ENCODE data around the gene COL28A1.
"Not testable (repeated sequence)": the region's sequence is repeated elsewhere in the genome, so short reads cannot be mapped to it uniquely, and the experiment has no call there.

Gene COL28A1

DNA sequence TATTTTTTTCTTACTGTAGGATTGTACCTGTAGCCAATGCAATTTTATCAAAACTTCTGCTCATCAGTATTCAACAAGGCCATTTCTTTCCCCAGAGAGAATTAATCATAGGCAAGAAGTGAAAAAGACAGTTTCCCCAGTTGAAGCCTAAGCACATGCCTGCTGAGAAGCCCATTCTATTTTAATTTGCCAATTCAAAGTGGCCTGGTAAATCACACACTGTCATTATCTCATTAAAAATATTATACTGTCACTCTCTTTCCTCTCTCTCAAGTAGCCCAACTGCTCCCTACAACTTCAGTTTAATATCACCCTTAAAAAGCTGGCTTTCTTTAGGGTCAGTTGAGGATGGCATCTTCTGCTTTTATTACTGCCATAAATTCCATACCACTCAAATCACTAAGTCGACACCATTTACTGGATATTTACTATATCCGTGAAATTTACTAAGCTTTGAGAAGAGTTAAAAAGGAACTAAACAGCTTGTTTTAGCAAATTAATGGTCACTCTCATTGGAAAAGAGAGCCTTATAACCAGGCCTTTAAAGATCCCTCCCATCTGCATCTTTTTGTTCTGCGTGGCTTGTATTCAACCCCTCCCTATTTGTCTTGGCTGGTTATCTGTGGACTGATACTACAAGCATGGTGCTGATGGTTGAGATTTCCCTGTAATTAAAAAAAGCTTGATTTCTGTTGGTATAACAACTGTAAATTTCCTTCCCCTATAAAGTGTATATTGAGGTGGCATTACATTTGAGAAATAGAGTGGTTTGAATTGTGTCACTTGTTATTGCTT lies 30.6 kb downstream of the COL28A1 start:
- peaks cover 4% of the 10 kb centered on the region for H3K4me1 ChIP-seq (ENCODE audit: insufficient read depth, low read length)
- no peaks in the 10 kb centered on the region for H3K27me3 ChIP-seq (ENCODE audit: insufficient read depth, low read length)
- no peak overlapping the region for H2AFZ ChIP-seq (ENCODE audit: low read depth, low read length)
- H3K36me3 ChIP-seq (ENCODE audit: insufficient read depth, low read length): no peaks in the 10 kb centered on the region
- H3K9me3 ChIP-seq (ENCODE audit: low read length): peaks cover 1% of the 10 kb centered on the region
- H3K4me3 ChIP-seq (ENCODE audit: low read length): no peak overlapping the region

DNA sequence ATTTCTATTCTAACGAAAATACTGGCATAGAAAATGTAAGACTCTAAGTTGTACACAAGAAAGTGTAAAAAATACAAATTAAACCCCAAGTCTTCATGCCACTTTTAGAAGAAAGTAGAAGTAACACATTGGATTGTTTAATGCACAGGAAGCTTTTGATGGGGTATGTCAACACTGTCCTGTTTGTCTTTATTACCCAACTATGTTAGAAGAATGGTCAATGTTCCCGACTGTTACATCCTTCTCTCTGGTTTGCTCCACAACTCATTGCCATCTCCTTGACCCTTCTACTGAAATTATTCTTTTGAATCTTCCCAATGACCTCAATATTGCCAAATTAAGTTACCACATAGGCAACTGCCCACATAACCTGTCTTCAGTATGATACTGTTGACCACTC lies 35.8 kb downstream of the COL28A1 start:
- Histone ChIP-seq H3K9me3 (ENCODE audit: low read length) (peaks cover 1% of the 10 kb centered on the region), H3K4me1 (ENCODE audit: insufficient read depth, low read length) (peaks cover 2% of the 10 kb centered on the region), H3K36me3 (ENCODE audit: insufficient read depth, low read length) (no peaks in the 10 kb centered on the region), H3K27me3 (ENCODE audit: insufficient read depth, low read length) (no peaks in the 10 kb centered on the region), H2AFZ (ENCODE audit: low read depth, low read length) (no peak overlapping the region), H3K4me3 (ENCODE audit: low read length) (no peak overlapping the region)

DNA sequence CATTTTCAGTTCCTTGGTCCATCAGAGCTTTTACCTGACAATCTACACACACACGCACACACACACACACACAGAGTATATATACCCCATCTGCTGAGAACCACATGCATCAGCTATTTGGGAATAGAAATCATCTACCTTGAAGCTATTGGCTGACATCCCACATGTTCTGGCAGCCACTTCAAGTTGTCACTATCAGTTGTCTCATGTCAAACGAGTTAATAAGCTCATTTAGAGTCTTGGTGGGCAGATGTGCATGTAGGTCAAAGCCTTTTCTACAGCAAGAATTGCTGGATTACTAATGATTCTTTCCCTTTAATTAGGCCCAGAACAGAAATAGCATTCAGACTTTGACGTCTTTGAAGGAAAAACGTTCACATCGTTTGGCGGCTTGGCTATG lies 36.8 kb downstream of the COL28A1 start:
- Histone ChIP-seq H3K4me3 (ENCODE audit: low read length) (no peak overlapping the region), H2AFZ (ENCODE audit: low read depth, low read length) (no peak overlapping the region), H3K9me3 (ENCODE audit: low read length) (peaks cover 1% of the 10 kb centered on the region)

DNA sequence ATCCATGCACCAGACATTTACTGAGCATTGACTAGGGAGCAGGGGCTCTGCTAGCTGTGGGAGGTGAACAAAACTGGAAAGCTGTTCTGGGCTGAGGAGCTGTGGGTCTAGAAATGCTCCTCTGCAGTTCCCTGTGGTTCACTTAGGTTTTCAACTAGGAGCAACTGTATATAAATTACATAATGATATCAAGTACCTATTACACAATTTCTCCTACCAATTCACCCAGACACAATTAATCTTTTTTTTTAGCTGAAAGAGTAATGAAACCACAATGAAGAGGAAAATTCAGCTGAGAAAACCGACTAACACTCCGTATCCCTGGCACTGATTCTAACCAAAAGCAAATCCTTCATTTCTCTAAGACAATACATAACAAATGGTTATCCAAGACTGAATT lies 39.4 kb downstream of the COL28A1 start:
- H3K4me3 ChIP-seq (ENCODE audit: low read length): no peak overlapping the region
- peaks cover 1% of the 10 kb centered on the region for H3K4me1 ChIP-seq (ENCODE audit: insufficient read depth, low read length)
- no peaks in the 10 kb centered on the region for H3K27me3 ChIP-seq (ENCODE audit: insufficient read depth, low read length)
- no peak overlapping the region for H2AFZ ChIP-seq (ENCODE audit: low read depth, low read length)
- peaks cover under 1% of the 10 kb centered on the region for H3K9me3 ChIP-seq (ENCODE audit: low read length)
- no peaks in the 10 kb centered on the region for H3K36me3 ChIP-seq (ENCODE audit: insufficient read depth, low read length)

More for the DNA sequence above, 36.8 kb downstream of the COL28A1 start:
- H3K36me3 ChIP-seq (ENCODE audit: insufficient read depth, low read length): no peaks in the 10 kb centered on the region
- no peaks in the 10 kb centered on the region for H3K27me3 ChIP-seq (ENCODE audit: insufficient read depth, low read length)
- H3K4me1 ChIP-seq (ENCODE audit: insufficient read depth, low read length): peaks cover 2% of the 10 kb centered on the region

DNA sequence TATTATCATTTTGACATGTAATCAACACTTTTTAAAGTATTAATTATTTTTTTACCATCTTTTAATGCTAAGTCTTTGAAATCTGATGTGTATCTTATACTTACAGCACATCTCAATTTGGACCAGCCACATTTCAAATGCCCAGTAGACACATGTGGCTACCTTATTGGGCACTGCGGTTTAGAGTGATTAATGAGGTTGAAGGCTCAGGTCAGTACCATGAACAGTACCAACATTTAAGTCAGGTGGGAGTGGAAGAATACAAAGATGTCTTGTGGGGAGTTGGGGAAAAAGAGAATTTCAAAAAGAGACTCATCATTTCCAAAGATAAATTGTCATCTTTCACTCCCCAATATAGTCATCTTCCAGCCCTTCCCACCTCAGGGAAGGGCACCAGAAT lies 40.5 kb downstream of the COL28A1 start:
- Histone ChIP-seq H3K4me3 (ENCODE audit: low read length) (no peak overlapping the region), H3K36me3 (ENCODE audit: insufficient read depth, low read length) (no peaks in the 10 kb centered on the region), H3K27me3 (ENCODE audit: insufficient read depth, low read length) (no peaks in the 10 kb centered on the region), H2AFZ (ENCODE audit: low read depth, low read length) (no peak overlapping the region), H3K4me1 (ENCODE audit: insufficient read depth, low read length) (peaks cover 5% of the 10 kb centered on the region), H3K9me3 (ENCODE audit: low read length) (no peaks in the 10 kb centered on the region)

DNA sequence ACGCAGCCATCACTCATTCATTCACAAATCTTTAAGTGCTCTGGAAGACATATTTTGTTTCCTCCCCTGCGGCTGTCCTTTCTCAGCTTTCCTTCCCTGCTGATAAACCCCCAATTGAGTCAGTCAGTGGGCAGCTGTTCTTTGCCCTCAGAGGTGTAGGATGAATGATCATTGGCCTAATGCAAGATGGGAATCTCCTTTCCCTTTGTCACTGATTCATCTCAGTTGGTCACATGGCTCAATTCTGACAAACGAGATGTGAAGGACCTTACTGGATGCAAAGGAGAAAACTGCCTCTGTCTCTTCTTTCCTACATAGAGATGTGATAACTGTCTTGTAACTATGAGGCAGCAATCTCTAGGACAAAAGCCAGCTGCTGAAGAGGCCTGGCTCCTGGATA lies 44.6 kb downstream of the COL28A1 start:
- no peak overlapping the region for H3K4me3 ChIP-seq (ENCODE audit: low read length)
- peaks cover 14% of the 10 kb centered on the region for H3K4me1 ChIP-seq (ENCODE audit: insufficient read depth, low read length)
- H3K36me3 ChIP-seq (ENCODE audit: insufficient read depth, low read length): no peaks in the 10 kb centered on the region
- H3K27me3 ChIP-seq (ENCODE audit: insufficient read depth, low read length): no peaks in the 10 kb centered on the region
- no peaks in the 10 kb centered on the region for H3K9me3 ChIP-seq (ENCODE audit: low read length)
- H2AFZ ChIP-seq (ENCODE audit: low read depth, low read length): no peak overlapping the region

DNA sequence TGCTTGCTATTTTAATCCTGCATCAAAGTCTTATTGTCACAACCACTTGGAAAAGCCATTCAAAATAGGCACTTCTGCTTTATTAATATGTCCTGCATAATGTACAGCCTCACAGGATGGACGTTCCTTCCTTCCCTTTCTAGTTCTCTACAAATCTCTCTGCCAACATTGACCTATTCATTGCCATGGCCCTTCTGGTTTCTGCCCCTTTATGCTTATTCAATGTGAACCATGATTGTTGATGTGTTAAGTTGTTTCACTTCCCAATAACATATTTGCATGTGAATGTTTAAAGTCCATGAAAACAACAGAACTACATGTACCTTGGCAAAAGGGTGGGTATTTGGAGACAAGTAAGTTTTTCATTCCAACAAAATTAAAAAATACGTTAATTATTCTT lies 45.7 kb downstream of the COL28A1 start:
- Histone ChIP-seq H3K27me3 (ENCODE audit: insufficient read depth, low read length) (no peaks in the 10 kb centered on the region), H2AFZ (ENCODE audit: low read depth, low read length) (no peak overlapping the region), H3K36me3 (ENCODE audit: insufficient read depth, low read length) (no peaks in the 10 kb centered on the region), H3K4me3 (ENCODE audit: low read length) (no peak overlapping the region), H3K4me1 (ENCODE audit: insufficient read depth, low read length) (peaks cover 14% of the 10 kb centered on the region), H3K9me3 (ENCODE audit: low read length) (no peaks in the 10 kb centered on the region)

DNA sequence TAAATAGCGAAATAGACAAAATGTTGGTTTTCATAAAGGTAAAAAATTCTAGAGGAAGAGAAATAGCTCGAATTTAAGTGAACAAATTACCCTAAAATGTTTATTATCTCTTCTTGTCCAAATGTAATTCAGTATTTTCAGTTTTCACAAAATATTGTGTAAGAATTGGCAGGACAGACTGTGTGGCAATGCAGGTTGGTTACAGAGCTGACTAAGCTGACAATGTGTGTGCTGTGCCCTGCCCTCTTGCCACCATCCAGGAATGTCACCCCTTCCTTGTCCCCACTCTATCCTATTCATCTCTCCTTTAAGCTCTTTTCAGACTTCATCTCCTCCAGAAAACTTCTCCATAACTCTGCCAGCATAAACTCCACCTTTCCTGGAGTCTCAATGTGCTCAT lies 46.1 kb downstream of the COL28A1 start:
- Histone ChIP-seq H3K9me3 (ENCODE audit: low read length) (no peaks in the 10 kb centered on the region), H3K36me3 (ENCODE audit: insufficient read depth, low read length) (no peaks in the 10 kb centered on the region), H3K4me1 (ENCODE audit: insufficient read depth, low read length) (peaks cover 14% of the 10 kb centered on the region), H2AFZ (ENCODE audit: low read depth, low read length) (no peak overlapping the region), H3K4me3 (ENCODE audit: low read length) (no peak overlapping the region), H3K27me3 (ENCODE audit: insufficient read depth, low read length) (no peaks in the 10 kb centered on the region)

DNA sequence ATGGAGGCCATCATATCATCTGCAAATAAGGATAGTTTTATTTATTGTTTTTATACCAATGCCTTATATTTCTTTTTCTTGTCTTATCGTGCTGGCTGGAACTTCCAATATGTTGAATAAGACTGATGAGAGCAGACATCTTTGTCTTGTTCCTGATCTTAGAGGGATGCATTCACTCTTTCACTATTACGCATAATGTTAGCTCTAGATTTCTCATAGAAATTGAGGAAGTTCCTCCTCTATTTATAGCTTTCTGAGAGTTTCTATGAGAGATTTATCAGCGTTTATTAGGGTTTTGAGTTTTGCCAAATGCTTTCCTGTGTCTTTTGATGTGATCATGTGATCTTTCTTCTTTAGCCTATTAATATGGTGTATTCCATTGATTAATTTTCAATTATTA lies 49.3 kb downstream of the COL28A1 start:
- Histone ChIP-seq H3K36me3 (ENCODE audit: insufficient read depth, low read length) (no peaks in the 10 kb centered on the region), H3K4me3 (ENCODE audit: low read length) (no peak overlapping the region), H3K27me3 (ENCODE audit: insufficient read depth, low read length) (no peaks in the 10 kb centered on the region), H2AFZ (ENCODE audit: low read depth, low read length) (no peak overlapping the region), H3K4me1 (ENCODE audit: insufficient read depth, low read length) (peaks cover 13% of the 10 kb centered on the region), H3K9me3 (ENCODE audit: low read length) (no peaks in the 10 kb centered on the region)

DNA sequence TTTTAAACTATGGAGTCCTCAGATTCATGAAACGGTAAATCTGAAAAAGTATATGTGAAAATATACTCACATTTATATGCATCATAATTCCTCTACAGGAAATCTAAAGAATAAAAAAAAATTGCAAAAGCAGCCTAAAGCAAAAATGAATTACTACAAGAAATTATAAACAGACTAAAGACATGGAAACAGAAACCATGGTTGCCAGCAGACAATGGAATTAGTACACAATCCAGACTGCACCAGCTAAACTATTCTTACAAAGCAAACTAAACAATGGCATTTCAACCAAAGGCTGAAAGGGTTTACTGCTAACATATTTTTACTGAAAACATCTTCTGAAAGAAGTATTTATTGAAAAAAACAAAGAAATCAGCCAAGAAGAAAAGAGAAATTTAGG lies 51.6 kb downstream of the COL28A1 start:
- no peak overlapping the region for H2AFZ ChIP-seq (ENCODE audit: low read depth, low read length)
- H3K27me3 ChIP-seq (ENCODE audit: insufficient read depth, low read length): no peaks in the 10 kb centered on the region
- H3K4me3 ChIP-seq (ENCODE audit: low read length): no peak overlapping the region
- H3K9me3 ChIP-seq (ENCODE audit: low read length): no peaks in the 10 kb centered on the region
- no peaks in the 10 kb centered on the region for H3K36me3 ChIP-seq (ENCODE audit: insufficient read depth, low read length)
- no peaks in the 10 kb centered on the region for H3K4me1 ChIP-seq (ENCODE audit: insufficient read depth, low read length)

DNA sequence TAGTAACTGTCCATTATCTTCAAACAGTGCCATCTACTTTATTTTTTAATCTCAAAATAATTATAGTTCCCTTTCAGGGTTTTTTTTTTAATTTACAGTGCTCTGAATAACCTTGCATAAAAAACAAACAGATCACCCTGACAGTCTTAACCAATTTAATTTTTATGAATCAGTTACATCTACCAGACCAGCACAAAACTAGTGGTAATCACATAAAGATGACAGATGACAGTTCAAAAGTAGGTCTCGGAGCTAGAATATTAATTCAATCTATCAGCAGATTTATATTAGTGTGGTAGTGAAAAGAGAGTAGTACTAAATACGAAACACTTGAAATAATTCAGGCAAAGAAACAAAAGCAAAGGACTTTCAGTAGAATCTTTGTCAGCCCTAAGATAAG lies 53.9 kb downstream of the COL28A1 start:
- H3K9me3 ChIP-seq (ENCODE audit: low read length): no peaks in the 10 kb centered on the region
- no peaks in the 10 kb centered on the region for H3K27me3 ChIP-seq (ENCODE audit: insufficient read depth, low read length)
- no peak overlapping the region for H2AFZ ChIP-seq (ENCODE audit: low read depth, low read length)
- H3K4me1 ChIP-seq (ENCODE audit: insufficient read depth, low read length): no peaks in the 10 kb centered on the region
- H3K36me3 ChIP-seq (ENCODE audit: insufficient read depth, low read length): no peaks in the 10 kb centered on the region
- no peak overlapping the region for H3K4me3 ChIP-seq (ENCODE audit: low read length)

DNA sequence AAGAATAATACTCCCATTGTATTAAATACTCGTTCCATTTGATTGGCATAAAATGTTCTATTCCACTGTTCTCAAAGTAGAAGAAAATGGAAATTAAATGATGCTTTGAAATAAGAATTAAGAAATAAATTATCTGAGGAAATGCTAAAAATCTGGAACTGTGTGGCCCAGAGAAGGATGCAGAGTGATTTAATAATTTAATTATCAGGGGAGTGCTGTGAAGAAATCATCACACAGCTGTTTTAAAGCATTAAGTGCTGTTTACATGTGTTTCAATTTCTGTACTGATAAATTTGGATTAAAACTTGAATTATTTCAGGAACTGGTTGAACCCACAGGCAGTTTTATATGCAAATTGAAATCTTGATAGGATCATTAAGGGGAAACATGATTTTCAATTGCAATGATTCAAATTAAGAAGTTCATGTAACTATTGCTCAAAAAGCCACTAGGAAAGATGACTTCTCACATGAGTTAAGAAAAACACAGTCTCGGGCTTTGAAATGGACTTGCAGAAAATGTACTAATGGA lies 56.3 kb downstream of the COL28A1 start:
- Histone ChIP-seq H3K36me3 (ENCODE audit: insufficient read depth, low read length) (no peaks in the 10 kb centered on the region), H3K4me1 (ENCODE audit: insufficient read depth, low read length) (no peaks in the 10 kb centered on the region), H3K9me3 (ENCODE audit: low read length) (no peaks in the 10 kb centered on the region), H3K4me3 (ENCODE audit: low read length) (no peak overlapping the region), H3K27me3 (ENCODE audit: insufficient read depth, low read length) (no peaks in the 10 kb centered on the region), H2AFZ (ENCODE audit: low read depth, low read length) (no peak overlapping the region)

DNA sequence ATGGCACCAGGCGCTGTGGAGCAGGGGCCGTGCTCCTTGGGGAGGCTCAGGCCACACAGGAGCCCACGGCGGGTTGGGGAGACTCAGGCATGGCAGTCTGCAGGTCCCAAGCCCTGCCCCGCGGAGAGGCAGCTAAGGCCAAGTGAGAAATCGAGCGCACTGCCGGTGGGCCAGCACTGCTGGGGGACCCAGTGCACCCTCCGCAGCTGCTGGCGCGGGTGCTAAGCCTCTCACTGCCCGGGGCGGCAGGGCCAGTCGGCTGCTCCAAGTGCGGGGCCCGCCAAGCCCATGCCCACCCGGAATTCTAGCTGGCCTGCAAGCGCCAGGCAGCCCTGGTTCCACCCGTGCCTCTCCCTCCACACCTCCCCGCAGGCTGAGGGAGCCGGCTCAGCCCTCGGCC lies 57.1 kb downstream of the COL28A1 start:
- Histone ChIP-seq H3K4me3 (ENCODE audit: low read length) (no peak overlapping the region), H3K36me3 (ENCODE audit: insufficient read depth, low read length) (no peaks in the 10 kb centered on the region), H3K9me3 (ENCODE audit: low read length) (no peaks in the 10 kb centered on the region), H3K27me3 (ENCODE audit: insufficient read depth, low read length) (no peaks in the 10 kb centered on the region), H3K4me1 (ENCODE audit: insufficient read depth, low read length) (no peaks in the 10 kb centered on the region), H2AFZ (ENCODE audit: low read depth, low read length) (no peak overlapping the region)

DNA sequence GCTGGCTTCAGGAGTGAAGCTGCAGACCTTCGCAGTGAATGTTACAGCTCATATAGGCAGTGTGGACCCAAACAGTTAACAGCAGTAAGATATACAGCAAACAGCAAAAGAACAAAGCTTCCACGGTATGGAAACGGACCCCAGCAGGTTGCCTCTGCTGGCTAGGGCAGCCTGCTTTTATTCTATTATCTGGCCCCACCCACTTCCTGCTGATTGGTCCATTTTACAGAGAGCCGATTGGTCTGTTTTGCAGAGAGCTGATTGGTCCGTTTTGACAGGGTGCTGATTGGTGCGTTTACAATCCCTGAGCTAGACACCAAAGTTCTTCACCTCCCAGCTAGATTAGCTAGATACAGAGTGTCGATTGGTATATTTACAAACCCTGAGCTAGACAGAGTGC lies 58.0 kb downstream of the COL28A1 start:
- H3K4me3 ChIP-seq (ENCODE audit: low read length); H2AFZ ChIP-seq (ENCODE audit: low read depth, low read length); H3K4me1 ChIP-seq (ENCODE audit: insufficient read depth, low read length); H3K36me3 ChIP-seq (ENCODE audit: insufficient read depth, low read length); H3K9me3 ChIP-seq (ENCODE audit: low read length); H3K27me3 ChIP-seq (ENCODE audit: insufficient read depth, low read length): not testable (repeated sequence)

All from neuron (in vitro differentiated cells).